Suppressor macrophage (primary cell): ENCODE data around the gene IL27RA.
"Not testable (repeated sequence)": the region's sequence is repeated elsewhere in the genome, so short reads cannot be mapped to it uniquely, and the experiment has no call there.

Experiments
- DNase-seq, 4 experiments: peaks; one replicate each; pipeline ENCODE4 v3.0.0-alpha.2; 2020 to 2022

Gene IL27RA

GRCh38 chr19:13999085-13999484 lies 32.5 kb upstream of the IL27RA start:
- no peak for DNase-seq

GRCh38 chr19:14000691-14001375 lies 30.7 kb upstream of the IL27RA start:
- no peak for DNase-seq

- no peak for DNase-seq
Observed at GRCh38 chr19:14002571-14003250, 28.9 kb upstream of the IL27RA start.

GRCh38 chr19:14003251-14004055 lies 28.1 kb upstream of the IL27RA start:
- peak; percentile 28 to 72 (median 57) for DNase-seq

DNA sequence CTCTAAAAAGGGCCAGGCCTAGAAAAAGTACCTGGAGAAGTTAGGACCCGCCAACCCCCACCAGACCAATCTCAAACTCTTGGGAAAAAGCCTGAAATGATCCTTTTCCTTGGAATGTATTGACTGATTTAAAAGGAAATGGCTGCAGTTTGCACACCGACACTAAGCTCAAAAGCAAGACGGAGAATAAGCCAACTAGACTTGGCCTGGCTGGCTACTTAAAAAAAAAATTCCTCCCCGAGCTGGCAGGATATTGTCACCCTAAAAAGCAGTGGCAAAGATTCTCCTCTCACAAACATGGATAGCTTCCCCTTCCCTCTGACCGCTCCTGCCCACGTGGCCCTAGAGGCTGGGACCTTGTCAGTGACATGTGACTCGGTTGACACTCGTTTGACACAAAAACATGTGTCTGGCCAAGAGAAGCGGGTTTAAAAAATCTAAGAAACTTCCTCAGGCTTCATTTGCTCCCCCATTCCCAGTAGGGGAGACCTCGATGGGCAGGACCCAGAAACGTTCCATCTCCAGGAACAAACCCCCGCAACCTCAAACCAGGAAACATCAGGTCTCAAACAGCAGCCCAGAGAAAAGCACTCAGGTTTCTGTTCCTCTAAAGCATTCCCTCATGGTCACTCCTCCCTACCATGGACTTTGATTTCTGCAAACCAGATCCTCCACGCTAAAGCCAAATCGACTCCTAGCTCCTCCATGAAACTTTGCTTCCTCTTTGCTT lies 26.8 kb upstream of the IL27RA start:
- peak; percentile 87 to 93 (median 92) for DNase-seq

GRCh38 chr19:14005349-14006084 lies 26.0 kb upstream of the IL27RA start:
- DNase-seq = peak; percentile 92 to 98 (median 95)

DNA sequence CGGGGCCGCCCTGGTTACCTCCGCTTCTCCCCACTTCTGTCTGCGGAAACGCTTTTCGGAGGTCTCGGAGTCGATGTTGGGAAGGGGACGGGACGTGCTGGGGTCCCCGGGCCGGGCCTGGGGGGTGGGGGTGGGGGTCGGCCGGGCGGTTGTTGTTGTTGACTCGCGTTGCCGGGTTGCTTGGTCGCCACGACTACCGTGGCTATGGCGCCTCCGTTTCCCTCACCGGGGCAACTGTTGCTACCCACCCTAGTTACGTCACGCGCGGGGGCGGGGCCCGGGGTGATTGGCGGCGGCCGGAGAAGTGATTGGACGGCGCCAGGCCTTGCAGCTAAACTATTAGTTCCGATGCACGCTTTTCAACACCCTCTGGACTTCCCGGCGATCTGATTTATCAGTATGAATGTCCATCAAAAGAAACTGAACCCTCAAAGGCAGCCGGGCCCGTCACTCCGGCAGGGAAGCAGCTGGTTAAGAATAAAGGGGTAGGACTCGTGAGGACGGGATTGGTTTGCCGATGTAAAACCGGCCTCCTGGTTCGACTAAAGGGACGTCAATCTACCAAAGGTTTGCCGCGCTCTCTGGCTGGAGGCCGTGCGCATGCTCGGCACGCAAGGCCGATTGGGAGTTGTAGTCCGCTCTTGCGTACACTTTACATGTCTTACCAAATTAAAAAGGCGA lies 25.3 kb upstream of the IL27RA start, which contains the start of gene RFX1:
TSS of gene RFX1 (minus strand) at position 236 of the 681 bp plus-strand sequence. CDS start 12,477 bp downstream, outside the sequence.
- DNase-seq = peak; percentile 100

DNA sequence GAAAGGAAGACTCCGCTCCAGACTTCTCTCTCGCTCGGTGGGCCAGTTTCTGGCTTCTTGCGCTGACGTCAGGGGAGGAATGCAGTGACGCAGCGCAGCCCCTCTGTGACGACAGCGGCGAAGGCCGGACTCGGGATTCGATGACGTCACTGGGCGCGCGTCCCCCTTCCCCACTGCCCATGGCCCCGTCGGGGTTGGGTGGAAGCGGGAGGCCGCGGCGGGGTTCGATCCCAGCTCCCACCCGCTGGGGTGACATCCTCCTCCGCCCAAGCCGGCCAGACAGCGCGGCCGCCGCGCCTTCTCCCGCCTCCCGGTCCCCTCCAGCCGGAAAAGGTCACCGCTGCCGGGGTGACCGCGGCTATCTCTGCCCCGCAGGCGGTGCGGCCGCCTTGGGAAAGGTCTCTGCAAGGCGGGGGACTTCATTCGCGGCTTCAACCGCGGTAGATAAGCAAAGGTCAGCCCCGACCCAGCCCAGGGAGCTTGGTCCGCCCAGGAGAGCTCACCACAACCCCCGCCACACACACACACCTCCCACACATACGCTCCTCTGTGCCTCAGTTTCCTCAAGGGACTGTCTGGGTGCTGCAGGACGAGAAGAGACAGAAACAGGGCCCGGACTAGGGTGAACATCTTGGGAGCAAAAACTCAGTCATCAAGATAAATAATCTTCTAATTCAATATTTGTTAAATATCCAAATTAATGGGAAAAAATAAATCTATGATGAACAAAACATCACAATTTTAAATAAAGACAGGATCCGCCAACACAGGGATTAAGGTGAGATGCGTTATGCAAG lies 24.6 kb upstream of the IL27RA start:
- no peak for DNase-seq

DNA sequence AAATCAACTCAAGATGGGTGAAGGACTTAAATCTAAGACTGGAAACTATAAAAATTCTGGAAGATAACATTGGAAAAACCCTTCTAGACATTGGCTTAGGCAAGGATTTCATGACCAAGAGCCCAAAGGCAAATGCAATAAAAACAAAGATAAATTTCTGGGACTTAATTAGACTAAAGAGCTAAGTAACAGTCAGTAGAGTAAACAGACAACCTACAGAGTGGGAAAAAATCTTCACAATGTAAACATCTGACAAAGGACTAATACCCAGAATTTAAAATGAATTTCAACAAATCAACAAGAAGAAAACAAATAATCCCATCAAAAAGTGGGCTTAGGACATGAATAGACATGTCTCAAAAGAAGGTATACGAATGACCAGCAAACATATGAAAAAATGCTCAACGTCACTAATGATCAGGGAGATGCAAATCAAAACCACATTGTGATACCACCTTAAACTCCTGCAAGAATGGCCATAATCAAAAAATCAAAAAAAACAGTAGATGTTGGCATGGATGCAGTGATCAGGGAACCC lies 19.1 kb upstream of the IL27RA start:
- no peak for DNase-seq

GRCh38 chr19:14015524-14016035 lies 16.0 kb upstream of the IL27RA start:
- DNase-seq = no peak

- DNase-seq = peak in 3 of 4 experiments; percentile 20 to 50 (median 46)
Observed at GRCh38 chr19:14019100-14019499, 12.5 kb upstream of the IL27RA start.

DNA sequence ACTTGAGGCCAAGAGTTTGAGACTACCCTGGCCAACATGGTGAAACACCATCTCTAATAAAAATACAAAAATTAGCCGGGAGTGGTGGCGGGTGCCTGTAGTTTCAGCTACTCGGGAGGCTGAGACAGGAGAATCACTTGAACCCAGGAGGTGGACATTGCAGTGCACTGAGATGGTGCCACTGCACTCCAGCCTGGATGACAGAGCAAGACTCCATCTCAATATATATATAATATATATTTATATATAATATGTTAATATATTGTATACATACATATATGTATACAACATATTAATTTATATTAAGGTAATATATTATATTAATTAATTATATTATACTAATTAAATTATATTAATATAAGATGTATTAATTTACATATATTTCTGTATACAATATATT lies 11.8 kb upstream of the IL27RA start:
- DNase-seq = not testable (repeated sequence)

DNA sequence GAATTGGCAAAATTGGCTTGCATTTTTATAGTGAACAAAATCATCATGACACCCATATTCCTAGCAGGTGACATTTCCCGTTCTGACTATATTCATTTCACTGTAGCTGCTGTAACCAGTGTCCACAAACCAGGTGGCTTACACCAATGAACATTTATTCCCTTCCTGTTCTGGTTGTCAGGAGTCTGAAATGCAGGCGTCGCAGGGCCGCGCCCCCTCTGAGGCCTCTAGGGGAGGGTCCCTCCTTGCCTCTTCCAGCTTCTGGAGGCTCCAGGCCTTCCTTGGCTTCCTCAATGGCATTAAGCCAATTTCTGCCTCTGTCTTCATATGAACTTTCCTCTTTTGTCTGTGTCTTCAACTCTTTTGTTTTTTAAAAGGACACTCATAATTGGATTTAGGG lies 10.1 kb upstream of the IL27RA start:
- DNase-seq = peak in 3 of 4 experiments; percentile 44 to 62 (median 46)

GRCh38 chr19:14022469-14022868 lies 9.1 kb upstream of the IL27RA start:
- no peak for DNase-seq

DNA sequence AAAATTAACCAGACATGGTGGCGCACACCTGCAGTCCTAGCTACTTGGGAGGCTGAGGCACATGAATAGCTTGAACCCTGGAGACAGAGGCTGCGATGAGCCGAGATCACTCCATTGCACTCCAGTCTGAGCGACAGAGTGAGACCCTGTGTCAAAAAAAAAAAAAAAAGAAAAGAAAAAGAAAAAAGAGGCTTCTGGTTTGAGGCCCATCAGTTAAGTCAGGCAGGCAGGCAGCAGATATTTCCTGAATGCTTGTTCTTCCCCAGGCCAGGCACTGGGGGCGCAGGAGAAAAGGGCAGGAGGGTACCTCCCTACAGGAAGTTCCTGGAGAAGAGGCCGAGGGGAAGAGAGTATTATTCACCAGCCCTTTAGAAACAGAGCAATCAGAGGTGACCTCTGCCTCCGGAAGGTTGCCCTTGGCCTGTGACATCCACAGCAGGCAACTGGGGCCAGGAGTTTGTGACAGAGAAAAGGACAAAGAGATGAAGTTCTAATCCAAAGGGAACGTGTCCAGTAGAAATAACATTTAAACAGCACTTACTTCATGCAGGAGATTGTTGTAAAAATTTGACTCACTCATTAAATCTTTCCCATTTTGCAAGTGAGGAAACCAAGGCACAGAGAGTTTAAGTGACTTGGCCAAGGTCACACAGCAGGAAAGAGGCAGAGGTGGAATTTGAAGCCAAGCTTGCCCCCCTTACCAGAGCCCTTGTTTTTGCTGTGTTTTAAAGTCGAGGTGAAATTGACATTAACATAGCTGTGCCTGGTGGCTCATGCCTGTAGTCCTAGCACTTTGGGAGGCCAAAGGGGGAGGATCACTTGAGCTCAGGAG lies 7.9 kb upstream of the IL27RA start:
- DNase-seq = peak; percentile 79 to 91 (median 90)

DNA sequence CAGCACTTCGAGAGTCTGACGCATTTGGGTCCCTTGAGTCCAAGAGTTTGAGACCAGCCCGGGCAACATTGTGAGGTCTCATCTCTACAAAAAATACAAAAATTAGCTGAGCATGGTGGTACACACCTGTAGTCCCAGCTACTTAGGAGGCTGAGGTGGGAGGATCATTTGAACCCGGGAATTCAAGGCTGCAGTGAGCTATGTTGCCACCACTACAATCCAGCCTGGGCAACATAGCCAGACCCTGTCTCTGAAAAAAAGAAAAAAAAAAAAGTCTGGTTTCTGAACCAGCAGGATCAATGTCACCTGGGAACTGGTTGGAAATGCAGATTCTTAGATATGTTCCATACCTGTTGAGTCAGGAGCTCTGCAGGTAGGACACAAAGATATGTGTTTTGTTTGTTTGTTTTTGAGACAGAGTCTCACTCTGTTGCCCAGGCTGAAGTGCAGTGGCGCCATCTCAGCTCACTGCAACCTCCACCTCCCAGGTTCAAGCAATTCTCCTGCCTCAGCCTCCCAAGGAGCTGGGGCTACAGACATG lies 4.8 kb upstream of the IL27RA start:
- DNase-seq = not testable (repeated sequence)

GRCh38 chr19:14027856-14028450 lies 3.6 kb upstream of the IL27RA start, which contains the start of gene RLN3:
RLN3 (plus strand) TSS chr19:14028148; CDS start chr19:14028205, 57 bp downstream.
- DNase-seq = no peak

- DNase-seq = no peak
Observed at GRCh38 chr19:14028901-14029300, 2.7 kb upstream of the IL27RA start.
